HUES48 (cell line): Measurements from ENCODE around the gene RCOR2.

ENCODE experiments used
- H3K27ac ChIP-seq: one replicate; pipeline ENCODE4 v1.7.0; 2013; ENCODE audit warnings: low read depth, low read length, inconsistent platforms
- H3K27me3 ChIP-seq: 2 replicates; pipeline ENCODE4 v1.6.1; 2013; ENCODE audit warnings: mild to moderate bottlenecking, low read length; ENCODE audit not compliant: control insufficient read depth, insufficient read depth
- H3K36me3 ChIP-seq: 2 replicates; pipeline ENCODE4 v1.6.1; 2013; ENCODE audit warnings: low read length; ENCODE audit not compliant: control insufficient read depth, insufficient read depth
- H3K4me1 ChIP-seq: 2 replicates; pipeline ENCODE4 v1.6.1; 2013; ENCODE audit warnings: mild to moderate bottlenecking, low read length; ENCODE audit not compliant: control insufficient read depth, insufficient read depth
- H3K4me3 ChIP-seq: 2 replicates; pipeline ENCODE4 v1.5.1; 2013; ENCODE audit warnings: mild to moderate bottlenecking, low read depth, low read length
- H3K9ac ChIP-seq: 2 replicates; pipeline ENCODE4 v1.6.1; 2013; ENCODE audit warnings: mild to moderate bottlenecking, low read depth, low read length, moderate library complexity
- H3K9me3 ChIP-seq: 2 replicates; pipeline ENCODE4 v1.6.1; 2013; ENCODE audit warnings: low read length; ENCODE audit not compliant: control insufficient read depth, insufficient read depth

The RCOR2 gene

DNA sequence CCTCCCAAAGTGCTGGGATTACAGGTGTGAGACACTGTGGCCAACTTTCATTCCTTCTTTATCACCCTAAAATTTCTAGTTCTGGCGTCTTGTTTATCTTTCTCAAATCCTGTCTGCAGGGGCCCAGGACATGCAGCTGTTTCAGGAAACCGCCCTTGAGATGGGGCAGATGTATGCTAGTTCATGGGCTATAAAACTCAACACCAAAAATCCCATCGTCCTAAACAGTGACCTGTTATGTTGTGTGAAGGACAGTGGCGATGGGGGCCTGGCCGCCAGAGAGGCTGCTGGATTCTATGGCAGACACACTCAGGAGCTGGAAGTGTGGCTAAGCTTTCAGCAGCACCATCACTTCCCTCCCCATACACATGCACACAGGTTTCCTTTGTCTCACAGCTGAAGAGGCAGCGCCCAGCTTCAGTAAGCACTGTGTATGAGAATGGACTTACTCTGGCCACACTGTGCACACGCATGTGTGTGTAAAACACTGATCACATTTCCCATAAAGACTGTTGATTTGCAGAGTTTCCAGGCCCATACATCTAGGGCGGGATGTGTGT, 41.4 kb downstream of the RCOR2 start:
- Histone ChIP-seq H3K4me1 (peaks cover 36% of the 10 kb centered on the region), H3K27me3 (no peaks in the 10 kb centered on the region), H3K27ac (no peak overlapping the region), H3K9me3 (no peaks in the 10 kb centered on the region), H3K36me3 (no peaks in the 10 kb centered on the region; the same call in 1 of the 2 replicates), H3K4me3 (no peak overlapping the region), H3K9ac (no peak overlapping the region)

DNA sequence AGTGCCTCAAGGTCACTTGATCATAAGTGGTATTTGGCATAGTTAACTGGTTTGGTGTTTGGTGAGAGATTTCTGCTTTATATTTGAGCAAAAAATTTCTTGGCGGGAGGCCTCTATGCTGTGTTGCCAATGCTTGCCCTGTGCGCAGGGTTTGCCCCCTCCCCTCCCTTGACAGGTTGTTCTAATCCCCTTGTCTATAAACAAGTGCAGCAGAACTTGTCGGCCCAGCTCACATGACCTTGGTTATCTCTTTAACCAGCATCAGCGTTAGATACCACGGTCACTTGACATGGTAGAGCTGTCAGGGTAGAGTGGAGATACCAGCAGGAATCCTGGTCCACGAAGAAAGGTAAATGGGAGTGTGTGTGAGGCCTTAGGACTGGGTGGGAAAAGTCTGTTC, 42.5 kb downstream of the RCOR2 start:
- H3K9ac ChIP-seq = no peak overlapping the region
- peaks cover 25% of the 10 kb centered on the region for H3K4me1 ChIP-seq
- no peaks in the 10 kb centered on the region; the same call in 1 of the 2 replicates for H3K36me3 ChIP-seq
- no peak overlapping the region for H3K27ac ChIP-seq
- H3K4me3 ChIP-seq = no peak overlapping the region
- H3K9me3 ChIP-seq = no peaks in the 10 kb centered on the region
- H3K27me3 ChIP-seq = no peaks in the 10 kb centered on the region

DNA sequence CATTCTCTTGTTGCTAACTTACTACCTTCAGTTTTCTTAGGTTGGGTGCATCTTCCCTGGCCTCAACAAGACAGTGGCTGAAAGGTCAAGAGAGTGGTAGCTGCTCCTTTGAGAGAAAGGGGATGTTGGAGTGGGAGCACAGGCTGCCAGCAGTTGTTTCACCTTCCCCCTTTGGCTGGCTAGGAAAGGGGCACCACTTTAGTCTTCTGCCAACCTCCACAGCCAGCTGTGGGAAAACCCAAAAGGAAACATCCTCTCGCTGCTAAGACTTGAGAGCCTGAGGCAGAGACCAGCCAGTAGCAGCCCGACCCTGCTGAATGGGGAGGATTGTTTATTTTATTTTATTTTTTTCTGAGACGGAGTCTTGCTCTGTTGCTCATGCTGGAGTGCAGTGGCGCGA, 43.7 kb downstream of the RCOR2 start:
- H3K4me3 ChIP-seq = no peak overlapping the region
- H3K36me3 ChIP-seq = no peaks in the 10 kb centered on the region; the same call in 1 of the 2 replicates
- no peak overlapping the region for H3K27ac ChIP-seq
- no peaks in the 10 kb centered on the region for H3K27me3 ChIP-seq
- H3K9me3 ChIP-seq = no peaks in the 10 kb centered on the region
- no peak overlapping the region for H3K9ac ChIP-seq
- H3K4me1 ChIP-seq = peaks cover 26% of the 10 kb centered on the region

DNA sequence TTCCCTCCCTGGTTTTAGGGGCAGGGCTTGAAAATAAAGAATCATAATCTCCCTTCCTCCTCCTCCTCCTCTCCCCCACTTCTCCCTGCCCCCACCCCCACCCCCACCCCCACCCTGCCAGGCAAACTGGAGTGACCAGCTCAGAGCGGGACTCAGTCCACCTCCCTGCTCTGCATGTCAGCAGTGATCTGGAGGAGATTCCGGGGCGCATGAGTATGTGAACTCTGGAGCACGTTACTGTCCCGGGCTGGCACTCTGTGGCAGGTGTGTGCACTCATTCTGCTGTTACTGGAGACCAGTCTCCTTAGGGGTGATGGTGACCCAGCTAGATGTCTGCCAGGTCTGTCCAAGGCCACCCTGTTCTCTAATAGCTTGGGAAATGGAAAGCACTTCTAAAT, 44.2 kb downstream of the RCOR2 start:
- Histone ChIP-seq H3K27ac (no peak overlapping the region), H3K27me3 (no peaks in the 10 kb centered on the region), H3K9me3 (no peaks in the 10 kb centered on the region), H3K4me1 (peaks cover 23% of the 10 kb centered on the region), H3K4me3 (no peak overlapping the region), H3K36me3 (no peaks in the 10 kb centered on the region; the same call in 1 of the 2 replicates), H3K9ac (no peak overlapping the region)

DNA sequence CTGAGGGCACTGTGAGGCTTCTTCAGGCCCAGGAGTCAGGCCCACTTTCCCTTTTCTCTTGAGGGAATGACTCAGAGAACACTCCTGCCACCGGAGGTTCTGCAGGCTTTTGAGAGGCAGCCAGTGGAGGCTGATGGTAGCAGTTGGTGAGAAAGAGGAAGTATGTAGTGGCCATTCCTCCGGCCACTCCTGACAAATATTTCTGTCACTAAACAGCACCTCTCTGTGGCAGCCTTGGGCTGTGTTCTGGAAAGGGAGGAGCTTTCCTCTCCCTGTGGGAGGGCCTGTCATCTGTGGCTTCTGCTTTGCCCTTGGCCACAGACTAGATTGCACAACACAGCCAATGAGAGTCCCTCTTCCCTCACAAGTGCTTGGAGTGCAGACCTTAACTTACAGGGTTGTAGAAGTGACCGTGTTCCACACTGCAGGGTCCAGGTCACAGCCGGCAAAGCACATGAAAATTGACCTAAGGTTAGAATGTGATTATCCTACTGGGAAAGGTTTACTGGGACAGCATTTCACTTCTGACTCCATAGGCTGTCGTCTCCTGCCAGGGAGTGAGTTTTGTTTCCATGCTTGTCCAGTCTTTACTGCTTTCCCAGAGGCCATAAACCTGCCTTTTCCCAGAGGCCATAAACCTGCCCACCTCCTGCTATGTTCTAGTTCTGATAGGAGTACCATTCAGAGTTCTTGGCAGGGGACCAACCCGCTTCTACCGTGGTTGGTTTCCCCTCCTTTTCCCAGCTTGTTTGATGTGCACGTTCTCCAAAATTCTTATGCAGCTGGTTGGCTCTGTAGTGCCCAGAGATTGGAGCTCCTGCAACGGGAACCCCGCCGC, 44.8 kb downstream of the RCOR2 start:
- Histone ChIP-seq H3K9me3 (no peaks in the 10 kb centered on the region), H3K27ac (peak overlapping the region; percentile 31), H3K9ac (no peak overlapping the region), H3K36me3 (no peaks in the 10 kb centered on the region; the same call in 1 of the 2 replicates), H3K4me3 (no peak overlapping the region), H3K27me3 (no peaks in the 10 kb centered on the region), H3K4me1 (peaks cover 24% of the 10 kb centered on the region)

DNA sequence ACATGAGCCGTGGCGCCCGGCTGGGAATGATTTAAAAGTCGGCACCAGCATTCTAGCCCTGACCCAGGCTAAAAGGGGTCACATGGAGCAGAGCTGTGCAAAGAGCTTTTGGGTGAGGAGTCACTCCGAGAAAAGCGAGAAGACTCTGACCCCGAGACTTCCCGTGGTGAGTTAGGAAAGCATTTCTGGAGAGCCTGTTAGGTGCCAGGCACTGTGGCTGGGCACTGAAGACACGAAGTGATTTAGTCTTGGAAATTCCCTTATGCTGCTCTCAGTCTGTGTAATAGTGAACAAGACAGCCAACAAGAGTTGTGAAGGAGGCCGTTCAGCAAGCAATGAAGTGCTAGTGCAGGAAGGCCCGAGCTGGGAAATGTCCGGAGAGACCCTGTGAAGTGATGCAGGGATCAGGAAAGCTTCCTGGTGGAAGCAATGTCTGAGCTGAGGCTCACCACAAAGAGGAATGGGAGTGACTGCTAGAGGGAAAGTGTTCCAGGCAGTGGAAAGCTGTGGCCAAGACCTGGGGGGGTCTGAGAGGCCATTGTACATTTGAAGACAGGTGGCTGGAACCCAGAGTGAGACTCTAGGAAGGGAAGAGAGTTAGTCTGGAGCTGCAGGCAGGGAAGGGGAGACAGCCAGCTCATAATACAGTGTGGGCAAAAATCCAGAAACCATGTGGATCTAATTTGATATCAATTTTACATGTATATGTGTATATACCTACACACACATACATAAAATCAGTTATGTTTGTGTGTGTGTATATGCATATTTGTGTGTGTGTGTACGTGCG, 46.4 kb downstream of the RCOR2 start:
- no peaks in the 10 kb centered on the region; the same call in 1 of the 2 replicates for H3K36me3 ChIP-seq
- no peak overlapping the region for H3K9ac ChIP-seq
- peaks cover 30% of the 10 kb centered on the region for H3K4me1 ChIP-seq
- no peaks in the 10 kb centered on the region for H3K9me3 ChIP-seq
- no peaks in the 10 kb centered on the region for H3K27me3 ChIP-seq
- peak overlapping the region; percentile 29 for H3K27ac ChIP-seq
- no peak overlapping the region for H3K4me3 ChIP-seq

DNA sequence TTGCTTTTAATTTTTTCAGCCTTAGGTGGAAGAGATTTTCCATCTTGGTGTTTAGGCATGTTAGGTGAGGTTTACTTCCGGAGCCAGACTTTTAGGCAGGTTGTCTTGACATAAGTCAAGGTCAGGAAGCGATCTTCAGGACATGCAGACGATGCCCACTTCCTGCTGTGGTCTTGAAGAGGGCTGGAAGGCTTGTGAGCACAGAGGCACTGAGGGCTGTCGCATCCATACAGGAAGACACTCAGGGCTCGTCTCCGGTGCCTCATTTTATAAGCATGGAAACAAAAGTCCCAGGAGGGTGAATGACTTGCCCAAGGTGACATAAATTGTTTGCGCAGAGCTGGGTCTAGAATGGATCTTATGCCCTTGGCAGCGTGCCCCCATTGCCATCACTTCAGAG, 47.3 kb downstream of the RCOR2 start:
- no peak overlapping the region for H3K4me3 ChIP-seq
- H3K9me3 ChIP-seq = no peaks in the 10 kb centered on the region
- no peaks in the 10 kb centered on the region; the same call in 1 of the 2 replicates for H3K36me3 ChIP-seq
- H3K27ac ChIP-seq = no peak overlapping the region
- H3K27me3 ChIP-seq = no peaks in the 10 kb centered on the region
- H3K9ac ChIP-seq = no peak overlapping the region
- peaks cover 30% of the 10 kb centered on the region for H3K4me1 ChIP-seq

DNA sequence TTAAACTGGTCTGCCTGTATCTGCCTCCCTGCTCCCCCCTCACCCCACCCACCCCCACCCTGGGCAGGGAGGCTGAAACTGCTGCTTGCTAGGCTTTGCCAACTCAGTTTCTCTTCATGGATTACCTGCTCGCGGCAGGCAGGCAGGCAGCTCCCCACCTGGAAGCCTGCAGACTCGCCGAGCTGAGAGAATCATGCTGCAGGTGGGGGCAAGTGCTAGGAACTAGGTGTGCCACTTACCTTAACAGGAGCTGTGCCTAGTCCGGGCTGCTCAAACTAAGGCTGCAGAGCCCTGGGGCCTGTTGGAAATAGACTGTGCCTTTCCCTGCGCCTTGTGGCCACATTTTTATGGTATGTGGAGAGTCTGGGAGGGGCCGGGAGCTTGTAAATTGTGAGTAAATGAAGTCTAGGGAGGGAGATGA, 47.8 kb downstream of the RCOR2 start:
- no peak overlapping the region for H3K4me3 ChIP-seq
- no peaks in the 10 kb centered on the region for H3K27me3 ChIP-seq
- no peaks in the 10 kb centered on the region; the same call in 1 of the 2 replicates for H3K36me3 ChIP-seq
- no peak overlapping the region for H3K27ac ChIP-seq
- no peaks in the 10 kb centered on the region for H3K9me3 ChIP-seq
- peaks cover 30% of the 10 kb centered on the region for H3K4me1 ChIP-seq
- no peak overlapping the region for H3K9ac ChIP-seq

DNA sequence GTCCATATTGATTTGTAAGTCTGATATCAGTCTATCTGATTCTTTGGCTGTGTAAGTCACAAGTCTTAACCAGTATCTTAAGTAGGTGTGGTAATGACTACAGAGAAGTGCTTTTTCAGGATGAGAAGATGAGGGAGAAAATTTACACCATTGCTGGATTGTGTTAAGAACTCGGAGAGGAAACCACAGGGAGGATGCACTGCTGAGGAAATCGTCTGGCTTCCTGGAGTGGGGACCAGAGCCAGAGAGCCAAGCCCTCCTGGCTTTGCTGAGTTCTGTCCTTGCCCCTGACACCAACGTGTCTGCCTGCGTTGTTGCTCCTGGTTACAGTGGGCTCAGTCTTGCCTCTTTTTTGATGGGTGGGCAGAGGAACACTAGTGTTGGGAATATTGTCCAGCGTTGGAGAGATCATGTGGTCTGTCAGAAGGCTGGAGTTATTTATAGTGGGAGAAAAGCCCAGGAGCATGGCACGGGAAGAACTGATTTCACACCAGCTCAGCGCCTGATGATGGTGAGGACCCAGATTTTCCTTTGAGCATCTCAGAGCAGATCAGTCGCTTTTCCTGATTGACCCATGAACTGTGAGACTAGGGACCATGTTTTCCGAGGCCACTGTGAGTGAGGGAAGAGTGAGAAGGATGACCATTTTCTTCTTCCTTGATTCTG, 48.4 kb downstream of the RCOR2 start:
- Histone ChIP-seq H3K27me3 (no peaks in the 10 kb centered on the region), H3K4me3 (no peak overlapping the region), H3K9ac (no peak overlapping the region), H3K27ac (no peak overlapping the region), H3K4me1 (peaks cover 30% of the 10 kb centered on the region), H3K9me3 (no peaks in the 10 kb centered on the region), H3K36me3 (no peaks in the 10 kb centered on the region)

DNA sequence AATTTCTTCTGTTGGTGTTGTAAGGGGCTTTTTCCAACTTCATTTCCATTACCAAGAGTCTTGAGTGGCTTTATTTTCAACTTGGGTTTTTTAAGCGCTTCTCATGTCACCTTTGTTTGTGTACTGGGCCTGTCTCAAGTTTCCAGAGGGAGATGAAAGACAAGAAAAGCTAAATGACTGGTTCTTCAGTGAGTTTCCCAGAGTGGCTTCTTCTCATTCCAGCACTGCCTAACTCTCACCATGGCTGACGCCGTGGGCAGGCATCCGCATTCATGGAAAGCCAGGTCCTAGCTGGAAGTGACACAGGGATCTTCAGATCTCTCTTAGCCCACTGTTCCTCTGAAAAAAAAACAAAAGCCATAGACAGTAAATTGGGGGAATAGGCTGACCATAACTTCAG, 49.5 kb downstream of the RCOR2 start:
- Histone ChIP-seq H3K36me3 (peaks cover under 1% of the 10 kb centered on the region; the same call in 1 of the 2 replicates), H3K9me3 (no peaks in the 10 kb centered on the region), H3K9ac (no peak overlapping the region), H3K4me3 (no peak overlapping the region), H3K27ac (no peak overlapping the region), H3K27me3 (no peaks in the 10 kb centered on the region), H3K4me1 (peaks cover 25% of the 10 kb centered on the region)
